ENCODE data around the gene C1QL1.

DNA sequence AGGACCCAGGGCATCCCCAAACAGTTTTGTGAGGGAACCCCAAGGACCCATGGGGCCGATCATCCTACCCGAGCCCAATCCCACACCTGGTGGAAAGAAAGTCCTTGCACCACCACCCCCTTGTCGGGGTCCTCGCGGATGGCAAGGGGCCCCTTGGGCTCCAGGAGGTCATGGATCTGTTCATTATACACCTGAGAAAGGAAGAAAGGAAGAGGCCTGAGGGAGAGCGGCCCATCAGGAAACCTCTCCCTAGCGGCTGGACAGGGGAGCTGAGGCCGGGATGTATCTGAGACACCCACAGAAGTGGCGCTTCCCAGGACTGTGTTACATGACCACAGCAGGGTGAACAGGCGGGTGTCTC is 33.4 kb downstream of the C1QL1 start:
- TF ChIP-seq JUND (IDR thresholded peaks at IDR 0.05) (no peak), POLR2AphosphoS5 (IDR thresholded peaks at IDR 0.05; ENCODE audit: low read depth, low read length) (no peak), CEBPB (IDR thresholded peaks at IDR 0.05; ENCODE audit: low read depth) (no peak), POLR2A (IDR thresholded peaks at IDR 0.05; ENCODE audit: borderline replicate concordance, extremely low read depth, insufficient read depth, insufficient read length) (no peak), RAD21 (IDR thresholded peaks at IDR 0.05; ENCODE audit: low read depth) (no peak), EZH2 (IDR thresholded peaks at IDR 0.05) (no peak), EGR1 (IDR thresholded peaks at IDR 0.05; ENCODE audit: low read depth) (no peak), TCF7L2 (IDR thresholded peaks at IDR 0.05; ENCODE audit: borderline replicate concordance, extremely low read depth, insufficient read depth, insufficient read length) (no peak)
- TF ChIP-seq, protein P1, sequence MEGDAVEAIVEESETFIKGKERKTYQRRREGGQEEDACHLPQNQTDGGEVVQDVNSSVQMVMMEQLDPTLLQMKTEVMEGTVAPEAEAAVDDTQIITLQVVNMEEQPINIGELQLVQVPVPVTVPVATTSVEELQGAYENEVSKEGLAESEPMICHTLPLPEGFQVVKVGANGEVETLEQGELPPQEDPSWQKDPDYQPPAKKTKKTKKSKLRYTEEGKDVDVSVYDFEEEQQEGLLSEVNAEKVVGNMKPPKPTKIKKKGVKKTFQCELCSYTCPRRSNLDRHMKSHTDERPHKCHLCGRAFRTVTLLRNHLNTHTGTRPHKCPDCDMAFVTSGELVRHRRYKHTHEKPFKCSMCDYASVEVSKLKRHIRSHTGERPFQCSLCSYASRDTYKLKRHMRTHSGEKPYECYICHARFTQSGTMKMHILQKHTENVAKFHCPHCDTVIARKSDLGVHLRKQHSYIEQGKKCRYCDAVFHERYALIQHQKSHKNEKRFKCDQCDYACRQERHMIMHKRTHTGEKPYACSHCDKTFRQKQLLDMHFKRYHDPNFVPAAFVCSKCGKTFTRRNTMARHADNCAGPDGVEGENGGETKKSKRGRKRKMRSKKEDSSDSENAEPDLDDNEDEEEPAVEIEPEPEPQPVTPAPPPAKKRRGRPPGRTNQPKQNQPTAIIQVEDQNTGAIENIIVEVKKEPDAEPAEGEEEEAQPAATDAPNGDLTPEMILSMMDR (IDR thresholded peaks at IDR 0.05 in 2 of 3, conservative IDR thresholded peaks at IDR 0.05 in 1 of 3; ENCODE audit: borderline replicate concordance in 1 of 3, insufficient read depth in 1 of 3, low read depth in 2 of 3, low read length in 2 of 3) = no peak
- TF ChIP-seq, protein P2, sequence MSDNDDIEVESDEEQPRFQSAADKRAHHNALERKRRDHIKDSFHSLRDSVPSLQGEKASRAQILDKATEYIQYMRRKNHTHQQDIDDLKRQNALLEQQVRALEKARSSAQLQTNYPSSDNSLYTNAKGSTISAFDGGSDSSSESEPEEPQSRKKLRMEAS (IDR thresholded peaks at IDR 0.05) = no peak
- TF ChIP-seq, protein P3, sequence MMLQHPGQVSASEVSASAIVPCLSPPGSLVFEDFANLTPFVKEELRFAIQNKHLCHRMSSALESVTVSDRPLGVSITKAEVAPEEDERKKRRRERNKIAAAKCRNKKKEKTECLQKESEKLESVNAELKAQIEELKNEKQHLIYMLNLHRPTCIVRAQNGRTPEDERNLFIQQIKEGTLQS (IDR thresholded peaks at IDR 0.05) = no peak
